ENCODE data around the gene CMIP. TPM values are rescaled to one million over a fixed set of nuclear protein-coding genes. Genes with fewer than 3 reads are reported as not detected.

Gene CMIP
- total RNA-seq, 1 experiment from 2014 or later, result 48.2 TPM

- no peak overlapping the region for H2BK15ac ChIP-seq (ENCODE audit: low read depth, low read length)
- no peaks in the 10 kb centered on the region for H3K27me3 ChIP-seq (ENCODE audit: insufficient read depth, low read length)
- no peak overlapping the region for H2AFZ ChIP-seq (ENCODE audit: low read length)
- H3K9ac ChIP-seq (ENCODE audit: extremely low read depth, insufficient read length, low read length), result no peak overlapping the region
- no peak overlapping the region for H3K4me3 Mint-ChIP-seq
- peaks cover 4% of the 10 kb centered on the region; the same call in 1 of the 2 replicates for H3K79me2 ChIP-seq (ENCODE audit: insufficient read depth, low read length)
- H3K23ac ChIP-seq (ENCODE audit: insufficient read length, low read depth, low read length), result no peak overlapping the region
- peaks cover 8% of the 10 kb centered on the region for H3K79me1 ChIP-seq (ENCODE audit: insufficient read depth, low read depth, low read length, poor library complexity, severe bottlenecking)
- H3K27ac ChIP-seq (ENCODE audit: insufficient read length, low read depth, low read length), result no peak overlapping the region
- no peak overlapping the region for H3K4me2 ChIP-seq (ENCODE audit: insufficient read depth, insufficient read length, low read length)
- H2BK5ac ChIP-seq (ENCODE audit: insufficient read length, low read length), result no peak overlapping the region
- no peak overlapping the region for H3K4ac ChIP-seq (ENCODE audit: low read depth, low read length)
- H2AK5ac ChIP-seq (ENCODE audit: insufficient read length, low read length), result no peak overlapping the region
- no peak overlapping the region for H2BK12ac ChIP-seq (ENCODE audit: insufficient read length, low read depth, low read length)
- H3K36me3 Mint-ChIP-seq (ENCODE audit: insufficient read depth in 1 of 3, low read depth in 3 of 3), result no peaks in the 10 kb centered on the region; a peak in 1 of 7 replicates
- H3K9me3 Mint-ChIP-seq, result no peaks in the 10 kb centered on the region; a peak in 2 of 5 replicates
- no peak overlapping the region for H3K18ac ChIP-seq (ENCODE audit: insufficient read length, low read depth, low read length)
- no peaks in the 10 kb centered on the region for H3K23me2 ChIP-seq (ENCODE audit: insufficient read length, low read depth, low read length, poor library complexity, severe bottlenecking)
- peaks cover 1% of the 10 kb centered on the region; the same call in 1 of the 2 replicates for H3K4me1 ChIP-seq (ENCODE audit: insufficient read depth, low read length)
- no peak overlapping the region for H4K5ac ChIP-seq (ENCODE audit: insufficient read length, low read depth, low read length)
- H3K56ac ChIP-seq (ENCODE audit: insufficient read length, low read depth, low read length), result no peak overlapping the region
- H3K27me3 Mint-ChIP-seq (ENCODE audit: low read depth), result no peaks in the 10 kb centered on the region
- no peak for TF ChIP-seq CTCF (conservative IDR thresholded peaks at IDR 0.05)
- H3K14ac ChIP-seq (ENCODE audit: insufficient read depth, low read length), result no peak overlapping the region
- WGBS (ENCODE audit: extremely low coverage, insufficient read length, low lambda C conversion rate), result no CpG with 5 or more reads among the region's 2 CpGs
- no peak overlapping the region for H4K91ac ChIP-seq (ENCODE audit: insufficient read length, low read depth, low read length)
- no peak overlapping the region for H2BK120ac ChIP-seq (ENCODE audit: low read depth, low read length, poor library complexity, severe bottlenecking)
- H3K9me3 ChIP-seq (ENCODE audit: control insufficient read depth, low read depth, low read length), result no peaks in the 10 kb centered on the region
- H4K8ac ChIP-seq (replicated peaks; ENCODE audit: insufficient read length, low read depth, low read length), result no peak overlapping the region
- no peak overlapping the region for H3K27ac Mint-ChIP-seq
- DNase-seq, result no peak
- H4K20me1 ChIP-seq (ENCODE audit: control insufficient read depth, insufficient read depth, insufficient read length), result no peaks in the 10 kb centered on the region
- H3K4me1 Mint-ChIP-seq, result peaks cover 16 to 20% of the 10 kb centered on the region in 2 experiments
- no peak overlapping the region for H2BK20ac ChIP-seq (ENCODE audit: low read depth, low read length, poor library complexity, severe bottlenecking)
- H3T11ph ChIP-seq (ENCODE audit: low read length), result no peak overlapping the region
These were observed 146.9 kb downstream of the CMIP start for GRCh38 chr16:81591545-81591870.

All from H9 (cell line).